Mesothelial cell of epicardium (in vitro differentiated cells): ENCODE data around the gene ZNF275. TPM values are rescaled to one million over a fixed set of nuclear protein-coding genes. Genes with fewer than 3 reads are reported as not detected.

Experiments
- DNase-seq, 2 experiments: peaks; one replicate each; pipeline ENCODE4 v3.0.0; 2021; ENCODE audit warnings: low spot score in 2 of 2; ENCODE audit not compliant: unreplicated experiment in 2 of 2
- H3K27ac Mint-ChIP-seq: 2 replicates; pipeline ENCODE4 v1.8.0; 2021; ENCODE audit warnings: mixed read lengths
- H3K27me3 Mint-ChIP-seq: 2 replicates; pipeline ENCODE4 v1.8.0; 2021; ENCODE audit warnings: low read depth, mixed read lengths
- H3K36me3 Mint-ChIP-seq: 2 replicates; pipeline ENCODE4 v1.8.0; 2021; ENCODE audit warnings: mixed read lengths
- H3K4me1 Mint-ChIP-seq: 2 replicates; pipeline ENCODE4 v1.8.0; 2021; ENCODE audit warnings: mixed read lengths
- H3K4me3 Mint-ChIP-seq: 2 replicates; pipeline ENCODE4 v1.8.0; 2021; ENCODE audit warnings: mild to moderate bottlenecking, moderate library complexity, mixed read lengths
- H3K9me3 Mint-ChIP-seq: 2 replicates; pipeline ENCODE4 v1.8.0; 2021; ENCODE audit warnings: mixed read lengths
- CTCF ChIP-seq: fragments of 200-600 bp; sonication (generic); IDR thresholded peaks from one replicate; pipeline ENCODE4 v1.5.0; 2021; ENCODE audit warnings: antibody characterized with exemption; ENCODE audit not compliant: unreplicated experiment
- total RNA-seq: library from RNA; stranded (reverse); gene quantifications from 3 replicates; pipeline ENCODE4 v1.2.1, GENCODE V29; 2021

ZNF275 gene
- total RNA-seq, 1 donor from 2014 or later, result 17.5 TPM

GRCh38 chrX:153342762-153343558, 9.0 kb downstream of the ZNF275 start:
- H3K27ac Mint-ChIP-seq, result no peak overlapping the region
- no peak for DNase-seq
- no peaks in the 10 kb centered on the region for H3K4me1 Mint-ChIP-seq
- H3K4me3 Mint-ChIP-seq, result no peak overlapping the region
- no peak for TF ChIP-seq CTCF
- peaks cover 45% of the 10 kb centered on the region for H3K36me3 Mint-ChIP-seq
- H3K9me3 Mint-ChIP-seq, result peaks cover 47% of the 10 kb centered on the region
- H3K27me3 Mint-ChIP-seq, result no peaks in the 10 kb centered on the region

- peaks cover 45% of the 10 kb centered on the region for H3K9me3 Mint-ChIP-seq
- TF ChIP-seq CTCF, result no peak
- H3K27ac Mint-ChIP-seq, result no peak overlapping the region
These were observed 9.7 kb downstream of the ZNF275 start for GRCh38 chrX:153343674-153344073.

GRCh38 chrX:153347530-153347929, 13.6 kb downstream of the ZNF275 start:
- H3K27ac Mint-ChIP-seq, result no peak overlapping the region
- peaks cover 31% of the 10 kb centered on the region for H3K9me3 Mint-ChIP-seq
- no peak for TF ChIP-seq CTCF
- no peak for DNase-seq
- peaks cover 33% of the 10 kb centered on the region for H3K36me3 Mint-ChIP-seq
- no peak overlapping the region for H3K4me3 Mint-ChIP-seq
- H3K27me3 Mint-ChIP-seq, result no peaks in the 10 kb centered on the region
- H3K4me1 Mint-ChIP-seq, result no peaks in the 10 kb centered on the region

More at GRCh38 chrX:153343674-153344073, 9.7 kb downstream of the ZNF275 start:
- Mint-ChIP-seq H3K4me1 (no peaks in the 10 kb centered on the region), H3K36me3 (peaks cover 49% of the 10 kb centered on the region), H3K27me3 (no peaks in the 10 kb centered on the region), H3K4me3 (no peak overlapping the region)
- DNase-seq, result no peak

- Mint-ChIP-seq H3K36me3 (peaks cover 33% of the 10 kb centered on the region), H3K27ac (no peak overlapping the region), H3K27me3 (no peaks in the 10 kb centered on the region), H3K9me3 (peaks cover 24% of the 10 kb centered on the region), H3K4me1 (no peaks in the 10 kb centered on the region), H3K4me3 (no peak overlapping the region)
- no peak for DNase-seq
- no peak for TF ChIP-seq CTCF
These were observed 14.5 kb downstream of the ZNF275 start for GRCh38 chrX:153348421-153348820.

- no peaks in the 10 kb centered on the region for H3K27me3 Mint-ChIP-seq
- no peak for DNase-seq
- H3K4me1 Mint-ChIP-seq, result no peaks in the 10 kb centered on the region
- peaks cover 30% of the 10 kb centered on the region for H3K36me3 Mint-ChIP-seq
- no peak for TF ChIP-seq CTCF
- H3K4me3 Mint-ChIP-seq, result no peak overlapping the region
- H3K9me3 Mint-ChIP-seq, result peaks cover 17% of the 10 kb centered on the region
- H3K27ac Mint-ChIP-seq, result no peak overlapping the region
These were observed 16.0 kb downstream of the ZNF275 start for GRCh38 chrX:153349952-153350351.
